ENCODE measurements around the gene WASF2. TPM values are rescaled to one million over a fixed set of nuclear protein-coding genes. Genes with fewer than 3 reads are reported as not detected.
"Not testable (repeated sequence)": the region's sequence is repeated elsewhere in the genome, so short reads cannot be mapped to it uniquely, and the experiment has no call there.

WASF2 gene
- 108 and 109 TPM in 2 replicates for total RNA-seq

DNA sequence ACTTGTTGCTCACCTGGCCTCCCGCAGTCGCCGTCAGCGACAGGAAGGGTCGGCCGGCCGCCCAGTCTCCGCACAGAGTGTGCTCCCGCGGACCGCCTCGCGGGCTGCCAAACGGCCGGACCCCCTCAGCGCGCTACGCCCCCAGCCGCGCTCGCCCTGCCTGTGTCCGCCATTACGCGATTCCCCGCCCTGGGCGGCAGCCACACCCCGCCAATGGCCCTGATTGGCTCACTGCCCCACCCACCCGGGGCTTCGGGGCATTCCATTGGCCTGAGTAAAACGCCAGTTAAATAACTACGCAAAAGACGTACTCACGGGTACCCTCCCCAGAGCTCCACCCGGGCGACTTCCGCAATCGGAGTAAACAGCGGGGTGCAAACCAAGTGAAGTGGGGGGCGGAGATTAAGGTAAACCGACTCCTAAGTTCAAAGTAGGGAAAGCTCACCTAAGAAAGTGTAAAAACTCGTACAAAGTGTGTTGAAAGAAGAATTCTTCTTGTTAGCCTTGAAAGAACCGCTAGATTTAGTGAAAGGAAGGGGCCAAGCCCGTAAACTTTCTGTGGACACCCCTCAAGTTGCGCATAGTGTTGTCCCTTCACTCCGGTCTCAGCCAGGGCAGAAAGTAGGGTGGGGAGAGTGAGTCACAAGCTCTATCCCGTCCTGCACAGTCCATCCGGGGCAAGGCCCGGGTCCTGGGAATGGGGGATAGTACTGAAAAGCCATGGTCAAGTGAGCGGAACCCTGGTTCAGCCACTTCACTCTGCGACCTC, at the start of gene WASF2:
Gene WASF2, minus strand, starts transcription at position 195 of the 769 bp plus-strand sequence. CDS start 61,277 bp downstream, outside the sequence.
- intact Hi-C loops (cut with micrococcal nuclease) = loop anchor here (1.0 to 2.0 kb wide), 8 partner anchors 33 to 256 kb away; partner anchors contain the start of genes AHDC1, FAM76A, IFI6 and WDTC1
- H3K4me3 Mint-ChIP-seq = peak within 1 kb of the TSS; percentile 96
- peaks cover 4% of the 10 kb centered on the region for H3K36me3 Mint-ChIP-seq (ENCODE audit: low read depth)

GRCh38 chr1:27538793-27539192, 48.8 kb upstream of the WASF2 start:
- no peak overlapping the region for H3K27ac Mint-ChIP-seq
- no peaks in the 10 kb centered on the region for H3K27me3 Mint-ChIP-seq (ENCODE audit: insufficient read depth)

More for the DNA sequence above, at the start of gene WASF2:
- peak; percentile 96 for DNase-seq (ENCODE audit: low spot score)
- peak within 1 kb of the TSS; percentile 98 for H3K27ac Mint-ChIP-seq
- no peaks in the 10 kb centered on the region for H3K9me3 Mint-ChIP-seq
- H3K4me1 Mint-ChIP-seq (ENCODE audit: low read depth) = peaks cover 28% of the 10 kb centered on the region
- H3K27me3 Mint-ChIP-seq (ENCODE audit: insufficient read depth) = no peaks in the 10 kb centered on the region

DNA sequence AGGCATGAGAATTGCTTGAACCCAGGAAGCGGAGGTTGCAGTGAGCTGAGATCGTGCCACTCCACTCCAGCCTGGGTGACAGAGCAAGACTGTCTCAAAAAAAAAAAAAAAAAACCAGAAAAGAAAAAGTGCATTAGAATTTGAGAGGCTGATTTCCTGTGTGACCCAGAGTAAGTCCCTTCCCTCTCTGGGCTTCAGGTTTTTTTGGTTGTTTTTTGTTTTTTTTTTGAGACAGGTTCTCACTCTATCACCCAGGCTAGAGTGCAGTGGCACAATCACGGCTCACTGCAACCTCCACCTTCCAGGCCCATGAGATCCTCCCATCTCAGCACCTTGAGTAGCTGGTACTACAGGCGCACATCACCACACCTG, 48.3 kb upstream of the WASF2 start:
- H3K9me3 Mint-ChIP-seq; intact Hi-C loops (cut with micrococcal nuclease); DNase-seq (ENCODE audit: low spot score); H3K27ac Mint-ChIP-seq; H3K4me1 Mint-ChIP-seq (ENCODE audit: low read depth); H3K4me3 Mint-ChIP-seq; H3K27me3 Mint-ChIP-seq (ENCODE audit: insufficient read depth): not testable (repeated sequence)
- H3K36me3 Mint-ChIP-seq (ENCODE audit: low read depth) = peaks cover 17% of the 10 kb centered on the region

More at GRCh38 chr1:27538793-27539192, 48.8 kb upstream of the WASF2 start:
- Mint-ChIP-seq H3K4me1 (ENCODE audit: low read depth) (peaks cover 5% of the 10 kb centered on the region), H3K36me3 (ENCODE audit: low read depth) (peaks cover 12% of the 10 kb centered on the region), H3K9me3 (no peaks in the 10 kb centered on the region), H3K4me3 (no peak overlapping the region)
- intact Hi-C loops (cut with micrococcal nuclease) = no loop called here
- DNase-seq (ENCODE audit: low spot score) = no peak

GRCh38 chr1:27536767-27537166, 46.8 kb upstream of the WASF2 start:
- H3K36me3 Mint-ChIP-seq (ENCODE audit: low read depth) = peaks cover 20% of the 10 kb centered on the region
- no peak for DNase-seq (ENCODE audit: low spot score)
- no peaks in the 10 kb centered on the region for H3K9me3 Mint-ChIP-seq
- H3K27me3 Mint-ChIP-seq (ENCODE audit: insufficient read depth) = no peaks in the 10 kb centered on the region
- peaks cover 15% of the 10 kb centered on the region for H3K4me1 Mint-ChIP-seq (ENCODE audit: low read depth)
- H3K27ac Mint-ChIP-seq = no peak overlapping the region
- H3K4me3 Mint-ChIP-seq = no peak overlapping the region
- intact Hi-C loops (cut with micrococcal nuclease) = no loop called here

GRCh38 chr1:27536010-27536757, 46.2 kb upstream of the WASF2 start:
- DNase-seq (ENCODE audit: low spot score) = no peak
- Mint-ChIP-seq H3K4me3 (no peak overlapping the region), H3K36me3 (ENCODE audit: low read depth) (peaks cover 20% of the 10 kb centered on the region), H3K4me1 (ENCODE audit: low read depth) (peaks cover 15% of the 10 kb centered on the region), H3K27ac (no peak overlapping the region), H3K9me3 (no peaks in the 10 kb centered on the region), H3K27me3 (ENCODE audit: insufficient read depth) (no peaks in the 10 kb centered on the region)
- intact Hi-C loops (cut with micrococcal nuclease) = no loop called here

DNA sequence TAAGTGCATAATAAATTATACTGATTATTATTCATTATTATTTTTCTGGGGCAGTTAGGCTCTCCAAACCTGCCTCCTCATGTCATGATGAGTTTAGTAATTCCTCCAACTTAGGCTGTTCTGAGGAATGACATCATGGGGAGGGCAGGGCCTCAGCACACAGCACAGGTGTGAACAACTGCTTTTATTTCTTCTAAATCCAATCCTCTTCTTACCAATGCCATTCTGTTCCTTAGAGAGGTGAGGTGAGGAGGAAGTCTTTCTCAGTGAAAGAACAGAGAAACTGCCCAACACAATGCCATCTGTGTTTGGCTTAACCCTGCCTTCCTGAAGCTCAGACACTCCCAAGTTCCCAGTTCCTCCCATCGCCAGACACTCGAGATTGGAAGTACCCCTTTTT, 45.4 kb upstream of the WASF2 start:
- intact Hi-C loops (cut with micrococcal nuclease) = no loop called here
- peaks cover 17% of the 10 kb centered on the region for H3K36me3 Mint-ChIP-seq (ENCODE audit: low read depth)
- no peak overlapping the region for H3K4me3 Mint-ChIP-seq
- no peak overlapping the region for H3K27ac Mint-ChIP-seq
- H3K27me3 Mint-ChIP-seq (ENCODE audit: insufficient read depth) = no peaks in the 10 kb centered on the region
- DNase-seq (ENCODE audit: low spot score) = no peak
- no peaks in the 10 kb centered on the region for H3K9me3 Mint-ChIP-seq
- H3K4me1 Mint-ChIP-seq (ENCODE audit: low read depth) = peaks cover 15% of the 10 kb centered on the region

DNA sequence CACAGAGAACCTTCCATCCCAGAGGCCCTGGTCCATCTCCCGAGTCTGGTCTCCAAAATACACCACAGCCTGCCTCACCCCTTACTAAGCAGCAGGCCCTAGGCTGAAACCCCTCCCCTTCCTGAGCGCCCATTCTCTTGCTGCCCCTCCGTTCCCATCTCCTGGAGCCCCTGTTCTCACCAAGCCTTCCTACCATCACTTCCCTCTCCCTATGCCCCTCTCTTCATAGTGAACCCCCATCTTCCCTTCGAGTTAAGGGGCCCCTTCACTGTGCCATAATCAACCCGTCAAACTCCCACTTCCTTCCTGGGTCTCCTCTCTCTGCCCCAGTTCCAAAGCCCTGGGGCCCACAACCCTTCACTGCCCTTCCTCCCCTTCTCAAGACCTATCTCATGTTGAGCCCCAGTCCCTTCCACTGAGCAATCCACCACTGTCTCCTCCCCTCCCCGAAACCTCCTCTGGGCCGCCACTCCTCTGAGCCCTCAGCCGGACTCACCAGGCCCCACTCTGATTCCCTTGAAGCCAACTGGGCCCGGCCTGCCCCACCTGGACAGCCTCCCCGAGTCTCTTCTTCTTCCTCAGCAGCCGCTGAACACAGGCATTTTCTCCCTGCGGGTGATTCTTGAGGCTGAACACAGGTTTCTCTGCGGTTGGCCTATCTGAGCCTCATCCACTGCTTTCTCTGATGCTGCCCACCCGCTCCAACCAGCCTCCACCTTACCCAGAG, 42.2 kb upstream of the WASF2 start:
- Mint-ChIP-seq H3K4me3 (no peak overlapping the region), H3K27ac (peak overlapping the region; percentile 46), H3K27me3 (ENCODE audit: insufficient read depth) (no peaks in the 10 kb centered on the region), H3K9me3 (no peaks in the 10 kb centered on the region), H3K36me3 (ENCODE audit: low read depth) (peaks cover 14% of the 10 kb centered on the region), H3K4me1 (ENCODE audit: low read depth) (peaks cover 31% of the 10 kb centered on the region)
- intact Hi-C loops (cut with micrococcal nuclease) = no loop called here
- no peak for DNase-seq (ENCODE audit: low spot score)

DNA sequence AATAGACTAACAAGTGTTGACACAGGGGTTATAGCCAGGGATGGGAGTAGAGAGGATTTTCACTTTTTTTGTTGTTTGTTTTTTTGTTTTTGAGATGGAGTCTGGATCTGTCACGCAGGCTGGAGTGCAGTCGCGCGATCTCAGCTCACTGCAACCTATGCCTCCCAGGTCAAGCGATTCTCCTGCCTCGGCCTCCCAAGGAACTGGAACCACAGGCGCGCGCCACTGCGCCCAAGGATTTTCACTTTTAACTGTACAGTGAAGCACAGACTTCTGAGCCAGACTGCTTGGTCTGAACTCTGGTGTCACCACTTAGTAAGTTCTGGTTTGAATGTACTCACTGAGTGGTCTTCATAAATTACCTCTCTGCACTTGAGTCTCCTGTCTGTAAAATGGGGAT, 40.2 kb upstream of the WASF2 start:
- Mint-ChIP-seq H3K36me3 (ENCODE audit: low read depth) (peaks cover 12% of the 10 kb centered on the region), H3K27ac (no peak overlapping the region), H3K4me3 (peak overlapping the region; percentile 15), H3K4me1 (ENCODE audit: low read depth) (peaks cover 47% of the 10 kb centered on the region), H3K27me3 (ENCODE audit: insufficient read depth) (no peaks in the 10 kb centered on the region), H3K9me3 (no peaks in the 10 kb centered on the region)
- no peak for DNase-seq (ENCODE audit: low spot score)
- intact Hi-C loops (cut with micrococcal nuclease) = no loop called here

- intact Hi-C loops (cut with micrococcal nuclease) = no loop called here
- Mint-ChIP-seq H3K4me3 (peak overlapping the region; percentile 49), H3K4me1 (ENCODE audit: low read depth) (peaks cover 52% of the 10 kb centered on the region)
Measured at GRCh38 chr1:27529704-27530018, 39.7 kb upstream of the WASF2 start.

GRCh38 chr1:27528818-27529703, 39.1 kb upstream of the WASF2 start:
- DNase-seq (ENCODE audit: low spot score) = no peak
- intact Hi-C loops (cut with micrococcal nuclease) = no loop called here
- H3K4me3 Mint-ChIP-seq = peak overlapping the region; percentile 49
- no peaks in the 10 kb centered on the region for H3K27me3 Mint-ChIP-seq (ENCODE audit: insufficient read depth)
- H3K9me3 Mint-ChIP-seq = no peaks in the 10 kb centered on the region
- H3K27ac Mint-ChIP-seq = peak overlapping the region; percentile 5
- H3K36me3 Mint-ChIP-seq (ENCODE audit: low read depth) = peaks cover 12% of the 10 kb centered on the region
- peaks cover 58% of the 10 kb centered on the region for H3K4me1 Mint-ChIP-seq (ENCODE audit: low read depth)

More at GRCh38 chr1:27529704-27530018, 39.7 kb upstream of the WASF2 start:
- no peaks in the 10 kb centered on the region for H3K27me3 Mint-ChIP-seq (ENCODE audit: insufficient read depth)
- peaks cover 12% of the 10 kb centered on the region for H3K36me3 Mint-ChIP-seq (ENCODE audit: low read depth)
- DNase-seq (ENCODE audit: low spot score) = no peak
- H3K27ac Mint-ChIP-seq = no peak overlapping the region
- no peaks in the 10 kb centered on the region for H3K9me3 Mint-ChIP-seq

- peaks cover 65% of the 10 kb centered on the region for H3K4me1 Mint-ChIP-seq (ENCODE audit: low read depth)
- no peaks in the 10 kb centered on the region for H3K27me3 Mint-ChIP-seq (ENCODE audit: insufficient read depth)
- DNase-seq (ENCODE audit: low spot score) = no peak
- H3K36me3 Mint-ChIP-seq (ENCODE audit: low read depth) = peaks cover 6% of the 10 kb centered on the region
- intact Hi-C loops (cut with micrococcal nuclease) = no loop called here
- H3K9me3 Mint-ChIP-seq = no peaks in the 10 kb centered on the region
- peak overlapping the region; percentile 5 for H3K27ac Mint-ChIP-seq
- peak overlapping the region; percentile 52 for H3K4me3 Mint-ChIP-seq
Measured at GRCh38 chr1:27527890-27528817, 38.2 kb upstream of the WASF2 start.

Measured in activated T-helper 1 cell treated with anti-CD3 and anti-CD28 coated beads, Interleukin-12 subunit alpha, Interleukin-12 subunit beta, Interleukin-2, Interleukin-4 antibody, amounts not matched to agents 30 ng/mL and 10 ng/mL and 1 ng/mL, durations not matched to agents 14 hours and 24 hours and 36 hours (primary cell).